B cell (primary cell): ENCODE measurements around the gene PRR18. TPM values are rescaled to one million over a fixed set of nuclear protein-coding genes. Genes with fewer than 3 reads are reported as not detected.

Source experiments
- ATAC-seq: fragments of 200-7000 bp; cut with Tn5 transposase; one replicate; pipeline ENCODE4 v1.10.0; 2021; ENCODE audit warnings: low read depth, mild to moderate bottlenecking, moderate number of reproducible peaks, moderate library complexity
- CTCF ChIA-PET: fragments of 350-600 bp; sonication (Branson Sonifier 250); formaldehyde crosslinking; loops from one replicate; lab custom pipeline; 2021; ENCODE audit warnings: antibody characterized with exemption, inconsistent platforms; lab: Charles Lee
- POLR2A ChIA-PET: fragments of 350-600 bp; sonication (Branson Sonifier 250); formaldehyde crosslinking; loops from one replicate; lab custom pipeline; 2021; ENCODE audit warnings: antibody characterized with exemption; lab: Charles Lee
- DNase-seq: peaks from one replicate; pipeline ENCODE4 v3.0.0; 2013
- H2AFZ ChIP-seq: 2 replicates; pipeline ENCODE4 v1.6.1; 2012; ENCODE audit warnings: mild to moderate bottlenecking, low read depth, low read length; ENCODE audit not compliant: insufficient read depth, poor library complexity, severe bottlenecking
- H3K27ac ChIP-seq, 2 donors: 1 replicate in 1 of 2; 2 replicates in 1 of 2; pipeline ENCODE4 v1.5.1; 2012 to 2013; ENCODE audit warnings: low read length in 2 of 2, mild to moderate bottlenecking in 2 of 2, moderate library complexity in 1 of 2
- H3K27me3 ChIP-seq, 4 experiments: fragments of 200-600 bp in 1 of 4; sonication (generic) in 1 of 4; replicated peaks in 1 of 4; 1 replicate in 2 of 4; 2 replicates in 2 of 4; pipeline versions ENCODE4 v1.6.1 to v1.7.0; 2013 to 2016; ENCODE audit warnings: low read length in 3 of 4, mild to moderate bottlenecking in 2 of 4, mixed read lengths in 1 of 4, moderate library complexity in 1 of 4; ENCODE audit not compliant: insufficient read depth in 4 of 4, control insufficient read depth in 3 of 4; ENCODE audit errors: control extremely low read depth in 1 of 4
- H3K36me3 ChIP-seq, 2 experiments: replicated peaks in 1 of 2; 1 replicate in 1 of 2; 2 replicates in 1 of 2; pipeline versions ENCODE4 v1.6.1 to v1.7.1; 2013; ENCODE audit warnings: low read length in 1 of 2; ENCODE audit not compliant: insufficient read depth in 2 of 2, control insufficient read depth in 1 of 2; ENCODE audit errors: control extremely low read depth in 1 of 2, extremely low read depth in 1 of 2
- H3K4me1 ChIP-seq, 2 donors: fragments of 200-600 bp in 1 of 2; sonication (generic) in 1 of 2; 1 replicate in 1 of 2; 2 replicates in 1 of 2; pipeline versions ENCODE4 v1.5.1 to v1.6.1; 2013 to 2017; ENCODE audit warnings: low read length in 2 of 2; ENCODE audit not compliant: control insufficient read depth in 2 of 2, insufficient read depth in 2 of 2
- H3K4me2 ChIP-seq: replicated peaks from 2 replicates; pipeline ENCODE3; 2012; ENCODE audit warnings: mild to moderate bottlenecking, low read depth, low read length; ENCODE audit not compliant: poor library complexity, severe bottlenecking
- H3K4me3 ChIP-seq, 5 experiments: fragments of 200-600 bp in 1 of 5; sonication (generic) in 1 of 5; 1 replicate in 3 of 5; 2 replicates in 2 of 5; pipeline versions ENCODE4 v1.5.1 to v1.7.0; 2011 to 2016; ENCODE audit warnings: low read length in 4 of 5, mild to moderate bottlenecking in 4 of 5, low read depth in 2 of 5, control low read depth in 1 of 5, moderate library complexity in 1 of 5; ENCODE audit not compliant: insufficient read depth in 1 of 5; ENCODE audit errors: control extremely low read depth in 1 of 5, extremely low read depth in 1 of 5
- H3K79me2 ChIP-seq: fragments of 200-600 bp; sonication (generic); one replicate; pipeline ENCODE4 v1.6.0; 2016; ENCODE audit warnings: low read length; ENCODE audit not compliant: control insufficient read depth, insufficient read depth
- H3K9ac ChIP-seq: fragments of 200-600 bp; sonication (generic); 2 replicates; pipeline ENCODE4 v1.6.1; 2017; ENCODE audit warnings: mild to moderate bottlenecking, low read length, moderate library complexity
- H3K9me3 ChIP-seq, 3 donors: one replicate each; pipeline versions ENCODE4 v1.6.1 to v1.7.1; 2013; ENCODE audit warnings: low read length in 2 of 3; ENCODE audit not compliant: control insufficient read depth in 2 of 3, insufficient read depth in 1 of 3; ENCODE audit errors: control extremely low read depth in 1 of 3
- H4K20me1 ChIP-seq: 2 replicates; pipeline ENCODE4 v1.6.0; 2012; ENCODE audit warnings: mild to moderate bottlenecking, low read length; ENCODE audit not compliant: insufficient read depth, control insufficient read depth, poor library complexity, severe bottlenecking
- H3K27ac Mint-ChIP-seq: one replicate; pipeline ENCODE4 v1.8.0; 2021; ENCODE audit warnings: mixed read lengths
- H3K27me3 Mint-ChIP-seq: one replicate; pipeline ENCODE4 v1.8.0; 2021; ENCODE audit warnings: mixed read lengths
- H3K4me1 Mint-ChIP-seq: one replicate; pipeline ENCODE4 v1.8.0; 2021; ENCODE audit warnings: mixed read lengths
- H3K4me3 Mint-ChIP-seq: one replicate; pipeline ENCODE4 v1.8.0; 2021; ENCODE audit warnings: mixed read lengths
- H3K9me3 Mint-ChIP-seq: one replicate; pipeline ENCODE4 v1.8.0; 2022; ENCODE audit warnings: mixed read lengths; ENCODE audit not compliant: insufficient read depth
- EZH2 ChIP-seq: IDR thresholded peaks from 2 replicates; pipeline ENCODE4 v1.6.1; 2012; ENCODE audit warnings: borderline replicate concordance, low read depth, mild to moderate bottlenecking, moderate library complexity, low read length; ENCODE audit not compliant: insufficient read depth, poor library complexity, severe bottlenecking
- WGBS: methylation state at CpG from one replicate; pipeline ENCODE4 v1.1.5; 2013; ENCODE audit warnings: missing lambda C conversion rate; ENCODE audit not compliant: insufficient coverage; 5-methylcytosine and 5-hydroxymethylcytosine counted together
- intact Hi-C: fragments of 100-400 bp; cut with micrococcal nuclease; formaldehyde crosslinking; loops from one replicate; pipeline ENCODE4 v1.10.0; 2022
- polyA plus RNA-seq: library from polyadenylated mRNA; depleted of rRNA; stranded (reverse); fragments of >200 nt; gene quantifications from 2 replicates; pipeline ENCODE4 v1.2.3, GENCODE V29; 2012
- total RNA-seq, 2 donors: library from RNA; stranded (reverse); fragments of 120-200 nt in 1 of 2; gene quantifications; 1 replicate in 1 of 2; 2 replicates in 1 of 2; pipeline versions ENCODE4 v1.2.3 to v1.2.4, GENCODE V29; 2013 to 2022
- TF ChIP-seq, protein P1 (sequence below): fragments of 200-600 bp; IDR thresholded peaks from one replicate; pipeline ENCODE4 v1.8.0; 2022; ENCODE audit warnings: antibody characterized with exemption, mild to moderate bottlenecking

The PRR18 gene
- total and polyA plus RNA-seq, 2 donors (not counting 1 experiment from before 2014, with no cell fraction given): not detected

DNA sequence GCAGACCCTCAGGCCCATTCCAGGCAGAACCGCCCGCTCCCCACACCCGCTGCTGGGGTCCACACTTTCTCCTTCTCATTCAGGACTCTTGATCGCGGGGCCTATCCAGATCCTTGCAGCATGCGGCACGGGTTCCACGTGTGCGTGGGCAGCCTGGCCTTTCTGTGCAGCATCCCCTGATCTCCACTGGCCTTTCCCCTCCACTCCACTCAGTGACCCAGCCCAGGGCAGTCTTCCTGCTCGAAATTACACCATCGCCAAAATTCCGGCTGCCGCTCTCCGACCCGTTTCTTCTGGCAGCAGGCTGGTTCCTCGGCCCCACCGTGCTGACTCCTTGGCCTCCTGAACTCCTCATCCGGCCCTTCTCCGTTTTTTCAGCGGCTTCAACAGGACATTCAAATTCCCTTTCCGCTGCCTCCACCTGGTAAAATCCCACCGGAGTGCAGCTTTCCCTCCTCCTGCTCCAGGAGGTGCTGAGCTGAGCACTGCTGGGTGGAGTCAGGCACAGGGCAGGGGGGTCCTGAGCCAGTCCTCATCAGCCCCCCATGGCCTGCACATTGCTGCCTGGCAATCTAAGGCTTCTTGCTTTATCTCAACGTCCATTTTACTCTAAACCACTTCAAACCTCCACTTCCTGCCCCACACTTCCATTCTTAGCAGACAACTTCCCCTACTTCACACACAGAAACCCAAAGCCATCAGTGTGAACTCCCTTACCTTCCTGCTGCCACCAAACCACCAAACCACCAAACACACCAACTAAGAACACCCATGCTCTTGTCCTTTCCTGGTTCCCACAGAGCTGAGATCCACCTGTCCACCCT lies 25.2 kb upstream of the PRR18 start:
- intact Hi-C loops: no loop called here
- H3K4me3 Mint-ChIP-seq: peak overlapping the region; percentile 65

More for the DNA sequence above, 25.2 kb upstream of the PRR18 start:
- Histone ChIP-seq H2AFZ (peak overlapping the region; percentile 6), H3K36me3 (peaks cover 20 to 60% of the 10 kb centered on the region in 2 experiments), H3K4me1 (peaks cover 23 to 48% of the 10 kb centered on the region in 2 donors), H3K27me3 (no peaks in the 10 kb centered on the region), H4K20me1 (peaks cover 83% of the 10 kb centered on the region), H3K4me3 (peak overlapping the region in 1 of 5 experiments; percentile 26), H3K9ac (peak overlapping the region; percentile 37), H3K79me2 (peaks cover 93% of the 10 kb centered on the region), H3K27ac (peak overlapping the region; percentile 59 to 77), H3K9me3 (no peaks in the 10 kb centered on the region), H3K4me2 (peak overlapping the region; percentile 72)
- Mint-ChIP-seq H3K27me3 (no peaks in the 10 kb centered on the region), H3K9me3 (no peaks in the 10 kb centered on the region), H3K4me1 (peaks cover 59% of the 10 kb centered on the region), H3K27ac (peak overlapping the region; percentile 87)
- peak; percentile 52 for DNase-seq
- 71% methylated on average over 23 of the region's 23 CpGs for WGBS
- ChIA-PET POLR2A (no interaction called here), CTCF (interaction anchor here (1.2 to 2.0 kb wide), 2 partner anchors 20 to 48 kb away, joined by 5 to 10 read pairs; no protein-coding TSS in a partner anchor)
- no peak for TF ChIP-seq EZH2
- TF ChIP-seq, protein P1, sequence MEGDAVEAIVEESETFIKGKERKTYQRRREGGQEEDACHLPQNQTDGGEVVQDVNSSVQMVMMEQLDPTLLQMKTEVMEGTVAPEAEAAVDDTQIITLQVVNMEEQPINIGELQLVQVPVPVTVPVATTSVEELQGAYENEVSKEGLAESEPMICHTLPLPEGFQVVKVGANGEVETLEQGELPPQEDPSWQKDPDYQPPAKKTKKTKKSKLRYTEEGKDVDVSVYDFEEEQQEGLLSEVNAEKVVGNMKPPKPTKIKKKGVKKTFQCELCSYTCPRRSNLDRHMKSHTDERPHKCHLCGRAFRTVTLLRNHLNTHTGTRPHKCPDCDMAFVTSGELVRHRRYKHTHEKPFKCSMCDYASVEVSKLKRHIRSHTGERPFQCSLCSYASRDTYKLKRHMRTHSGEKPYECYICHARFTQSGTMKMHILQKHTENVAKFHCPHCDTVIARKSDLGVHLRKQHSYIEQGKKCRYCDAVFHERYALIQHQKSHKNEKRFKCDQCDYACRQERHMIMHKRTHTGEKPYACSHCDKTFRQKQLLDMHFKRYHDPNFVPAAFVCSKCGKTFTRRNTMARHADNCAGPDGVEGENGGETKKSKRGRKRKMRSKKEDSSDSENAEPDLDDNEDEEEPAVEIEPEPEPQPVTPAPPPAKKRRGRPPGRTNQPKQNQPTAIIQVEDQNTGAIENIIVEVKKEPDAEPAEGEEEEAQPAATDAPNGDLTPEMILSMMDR: no peak
- ATAC-seq: peak; percentile 61
